Activated naive CD8-positive, alpha-beta T cell treated with anti-CD3 and anti-CD28 coated beads, Interleukin-2, amount 50 U/mL, for 24 hours (primary cell): ENCODE measurements around the gene MYADML2.

ENCODE experiments used
- ATAC-seq: fragments of 150-1000 bp; cut with Tn5 transposase; one replicate; pipeline ENCODE4 v1.10.0; 2021
- DNase-seq: peaks from one replicate; pipeline ENCODE4 v3.0.0; 2021
- H3K27ac Mint-ChIP-seq: one replicate; pipeline ENCODE4 v1.8.0; 2021; ENCODE audit warnings: mild to moderate bottlenecking, mixed read lengths
- H3K27me3 Mint-ChIP-seq: one replicate; pipeline ENCODE4 v1.8.0; 2021; ENCODE audit warnings: mixed read lengths
- H3K36me3 Mint-ChIP-seq: one replicate; pipeline ENCODE4 v1.8.0; 2021; ENCODE audit warnings: low read depth, mixed read lengths
- H3K4me1 Mint-ChIP-seq: one replicate; pipeline ENCODE4 v1.8.0; 2021; ENCODE audit warnings: mixed read lengths
- H3K4me3 Mint-ChIP-seq: one replicate; pipeline ENCODE4 v1.8.0; 2021; ENCODE audit warnings: mild to moderate bottlenecking, moderate library complexity, mixed read lengths
- H3K9me3 Mint-ChIP-seq: one replicate; pipeline ENCODE4 v1.8.0; 2021; ENCODE audit warnings: mixed read lengths

The MYADML2 gene

DNA sequence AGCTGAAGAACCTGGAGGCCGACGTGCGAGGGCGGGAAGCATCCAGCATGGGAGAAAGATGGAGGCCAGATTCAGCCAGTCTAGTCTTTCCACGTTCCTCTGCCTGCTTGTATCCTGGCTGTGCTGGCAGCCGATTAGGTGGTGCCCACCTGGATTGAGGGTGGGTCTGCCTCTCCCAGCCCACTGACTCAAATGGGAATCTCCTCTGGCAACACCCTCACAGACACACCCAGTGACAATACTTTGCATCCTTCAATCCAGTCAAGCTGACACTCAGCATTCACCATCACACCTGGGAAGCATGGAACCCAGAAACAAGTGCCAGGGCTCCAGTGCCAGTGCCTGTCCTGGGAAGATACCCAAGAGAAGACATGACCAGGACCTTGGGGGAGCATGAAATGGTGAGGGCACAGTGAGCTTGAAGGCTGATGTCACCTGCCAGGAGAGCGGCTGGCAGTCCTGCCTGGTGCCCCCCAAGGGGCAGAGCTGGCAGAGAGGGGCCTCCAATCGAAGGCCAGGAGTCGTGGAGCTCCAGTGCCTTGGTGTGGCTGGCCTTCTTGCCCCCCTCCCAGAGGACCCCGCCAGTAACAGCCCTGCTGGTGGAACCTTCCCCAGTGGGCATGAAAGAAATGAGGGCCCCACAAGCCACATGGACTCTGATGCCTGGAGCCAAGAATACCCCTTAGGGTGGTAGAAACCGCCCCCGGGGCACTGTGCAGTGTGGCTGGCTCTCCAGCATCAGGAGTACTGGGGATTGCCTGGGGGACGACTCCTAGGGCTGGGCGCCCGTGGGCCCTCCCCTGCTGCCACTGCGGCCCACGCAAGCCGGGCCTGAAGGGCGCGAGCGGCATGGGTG is 45.6 kb downstream of the MYADML2 start:
- ATAC-seq, result peak; percentile 21
- H3K27ac Mint-ChIP-seq, result no peak overlapping the region

DNA sequence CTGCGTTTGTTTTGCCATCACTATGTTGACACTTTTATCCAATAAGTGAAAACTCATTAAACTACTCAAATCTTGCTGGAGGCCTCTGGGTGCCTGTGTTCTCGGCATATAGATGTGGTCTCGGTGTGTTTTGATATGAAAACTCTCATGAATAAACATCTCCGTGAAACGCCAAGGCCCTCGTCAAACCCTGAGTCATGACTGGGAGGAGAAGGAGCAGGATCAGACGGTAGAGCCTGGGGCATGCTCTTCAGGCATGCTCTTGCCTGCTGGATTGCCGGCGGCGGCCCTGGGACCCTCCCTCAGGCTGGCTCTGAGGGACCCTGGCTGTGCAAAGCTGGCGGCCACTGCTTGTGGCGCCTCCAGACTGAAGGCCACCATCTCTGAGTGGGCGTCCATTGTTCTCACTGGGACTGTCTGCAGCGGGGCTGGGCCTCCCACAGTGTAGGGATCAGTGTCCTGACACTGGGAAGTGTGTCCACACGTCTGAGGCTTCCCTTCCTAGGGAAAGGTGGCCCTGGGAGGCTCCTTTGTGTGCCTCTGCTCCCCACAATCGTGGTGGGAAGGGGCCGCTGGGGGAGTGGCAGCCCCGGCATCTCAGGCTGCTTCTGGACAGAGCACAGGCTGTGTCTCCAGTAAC is 46.7 kb downstream of the MYADML2 start:
- Mint-ChIP-seq H3K36me3 (peaks cover 14% of the 10 kb centered on the region), H3K27ac (no peak overlapping the region), H3K4me1 (peaks cover 6% of the 10 kb centered on the region), H3K9me3 (no peaks in the 10 kb centered on the region), H3K4me3 (no peak overlapping the region), H3K27me3 (peaks cover 7% of the 10 kb centered on the region)
- DNase-seq (no peak), ATAC-seq (no peak)

More for the DNA sequence above, 45.6 kb downstream of the MYADML2 start:
- H3K4me1 Mint-ChIP-seq, result peaks cover 6% of the 10 kb centered on the region
- H3K27me3 Mint-ChIP-seq, result peaks cover 7% of the 10 kb centered on the region
- no peak for DNase-seq
- no peak overlapping the region for H3K4me3 Mint-ChIP-seq
- H3K9me3 Mint-ChIP-seq, result no peaks in the 10 kb centered on the region
- peaks cover 12% of the 10 kb centered on the region for H3K36me3 Mint-ChIP-seq

DNA sequence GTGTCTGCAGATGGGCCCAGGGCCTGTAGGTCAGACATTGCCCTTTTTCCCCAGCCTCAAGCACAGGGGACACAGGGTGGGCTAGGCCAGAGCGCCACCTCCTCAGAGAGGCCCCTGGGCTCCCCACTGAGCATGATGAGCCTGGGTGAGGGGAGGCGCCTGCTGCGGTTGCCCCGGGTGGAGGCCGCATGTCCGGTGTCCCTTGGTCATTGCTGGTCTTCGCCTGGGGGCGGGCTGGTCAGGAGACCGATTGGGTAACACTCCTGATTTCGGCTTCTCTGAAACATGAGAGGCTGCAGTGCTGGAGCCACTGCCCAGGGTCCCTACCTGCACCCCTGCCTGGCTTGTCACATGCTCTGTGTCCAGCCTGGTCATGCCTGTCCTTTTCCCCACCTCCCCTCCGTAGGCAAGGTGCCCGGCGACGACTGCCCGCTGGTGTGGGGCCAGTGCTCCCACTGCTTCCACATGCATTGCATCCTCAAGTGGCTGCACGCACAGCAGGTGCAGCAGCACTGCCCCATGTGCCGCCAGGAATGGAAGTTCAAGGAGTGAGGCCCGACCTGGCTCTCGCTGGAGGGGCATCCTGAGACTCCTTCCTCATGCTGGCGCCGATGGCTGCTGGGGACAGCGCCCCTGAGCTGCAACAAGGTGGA is 47.4 kb downstream of the MYADML2 start:
- ATAC-seq, result no peak
- Mint-ChIP-seq H3K27ac (no peak overlapping the region), H3K4me1 (peaks cover 6% of the 10 kb centered on the region), H3K27me3 (peaks cover 7% of the 10 kb centered on the region), H3K9me3 (no peaks in the 10 kb centered on the region), H3K36me3 (peaks cover 16% of the 10 kb centered on the region), H3K4me3 (no peak overlapping the region)
- DNase-seq, result no peak

DNA sequence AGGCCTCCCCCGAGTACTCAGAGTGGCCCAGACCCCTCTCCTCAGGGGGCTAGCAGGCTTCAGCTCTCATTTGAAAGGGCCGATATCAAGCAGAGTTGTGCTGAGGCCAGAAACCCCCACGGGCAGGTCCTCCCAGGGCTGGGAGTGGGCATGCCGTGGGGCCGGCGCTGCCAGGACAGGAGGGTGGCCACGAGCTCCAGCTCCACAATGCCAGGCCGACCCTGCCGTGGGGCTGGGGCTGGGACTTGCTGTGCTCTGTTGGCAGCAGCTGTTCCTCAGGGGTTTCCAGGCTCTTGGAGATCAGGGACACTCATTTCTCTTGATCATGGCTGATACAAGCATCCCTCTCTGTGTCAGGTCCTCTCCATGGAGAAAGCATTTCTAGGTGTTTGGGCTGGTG is 48.1 kb downstream of the MYADML2 start:
- no peak for DNase-seq
- peaks cover 16% of the 10 kb centered on the region for H3K36me3 Mint-ChIP-seq
- no peak overlapping the region for H3K27ac Mint-ChIP-seq
- peaks cover 6% of the 10 kb centered on the region for H3K4me1 Mint-ChIP-seq
- H3K4me3 Mint-ChIP-seq, result no peak overlapping the region
- peaks cover 7% of the 10 kb centered on the region for H3K27me3 Mint-ChIP-seq
- no peak for ATAC-seq
- no peaks in the 10 kb centered on the region for H3K9me3 Mint-ChIP-seq

DNA sequence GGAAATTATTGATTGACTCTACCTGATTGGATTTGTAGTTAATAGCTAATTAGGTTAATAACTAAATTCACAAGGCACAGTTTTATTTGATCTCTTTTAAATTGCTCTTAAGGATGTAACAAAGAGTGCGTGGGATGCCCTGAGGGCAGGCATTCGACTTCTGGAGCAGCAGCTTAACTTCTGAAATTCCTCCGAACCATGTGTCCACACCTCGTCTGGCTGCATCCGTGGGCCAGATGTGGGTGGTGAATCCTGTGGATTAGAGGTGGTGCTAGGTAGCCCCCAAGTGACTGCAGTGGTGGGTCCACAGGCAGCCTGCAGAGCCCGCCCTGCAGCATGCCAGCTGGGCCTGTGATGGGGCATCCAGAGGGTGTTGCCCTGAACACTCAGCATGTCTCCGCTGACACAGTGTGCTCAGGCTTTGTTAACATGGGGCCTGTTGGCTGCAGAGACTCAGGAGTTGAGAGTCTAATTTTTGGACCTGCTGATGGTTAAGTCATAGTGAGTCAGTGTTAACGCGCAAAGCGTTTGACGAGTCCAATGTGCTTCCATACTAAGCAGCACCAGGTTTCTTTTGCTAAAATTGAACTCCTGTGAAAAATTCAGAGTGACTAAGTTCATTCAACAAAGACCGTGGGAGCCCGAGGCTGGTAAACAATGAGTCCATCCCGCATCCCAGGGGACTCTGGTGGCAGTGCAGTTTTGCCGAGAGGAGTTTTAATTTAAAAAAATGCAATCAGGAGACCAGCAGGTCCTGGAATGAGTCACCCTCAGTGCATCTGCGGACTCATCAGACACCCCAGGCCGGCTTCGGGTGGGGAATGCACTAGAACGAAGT is 48.8 kb downstream of the MYADML2 start:
- Mint-ChIP-seq H3K4me1 (peaks cover 8% of the 10 kb centered on the region), H3K36me3 (peaks cover 16% of the 10 kb centered on the region), H3K4me3 (no peak overlapping the region), H3K27ac (no peak overlapping the region), H3K9me3 (no peaks in the 10 kb centered on the region), H3K27me3 (peaks cover 7% of the 10 kb centered on the region)
- no peak for DNase-seq
- ATAC-seq, result no peak

DNA sequence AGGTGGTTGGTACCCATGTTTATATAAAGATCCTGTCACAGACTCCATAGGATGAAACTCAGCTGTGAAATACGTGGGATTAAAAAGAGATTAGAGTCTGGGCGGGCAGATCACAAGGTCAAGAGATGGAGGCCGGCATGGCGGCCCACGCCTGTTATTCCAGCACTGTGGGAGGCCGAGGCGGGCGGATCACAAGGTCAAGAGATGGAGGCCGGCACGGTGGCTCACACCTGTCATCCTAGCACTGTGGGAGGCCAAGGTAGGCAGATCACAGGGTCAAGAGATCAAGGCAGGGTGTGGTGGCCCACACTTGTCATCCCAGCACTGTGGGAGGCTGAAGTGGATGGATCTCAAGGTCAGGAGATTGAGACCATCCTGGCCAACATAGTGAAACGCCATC is 51.6 kb downstream of the MYADML2 start:
- Mint-ChIP-seq H3K4me3 (no peak overlapping the region), H3K4me1 (peaks cover 8% of the 10 kb centered on the region), H3K9me3 (no peaks in the 10 kb centered on the region), H3K27me3 (no peaks in the 10 kb centered on the region), H3K36me3 (peaks cover 16% of the 10 kb centered on the region), H3K27ac (no peak overlapping the region)
- no peak for DNase-seq
- ATAC-seq, result no peak

DNA sequence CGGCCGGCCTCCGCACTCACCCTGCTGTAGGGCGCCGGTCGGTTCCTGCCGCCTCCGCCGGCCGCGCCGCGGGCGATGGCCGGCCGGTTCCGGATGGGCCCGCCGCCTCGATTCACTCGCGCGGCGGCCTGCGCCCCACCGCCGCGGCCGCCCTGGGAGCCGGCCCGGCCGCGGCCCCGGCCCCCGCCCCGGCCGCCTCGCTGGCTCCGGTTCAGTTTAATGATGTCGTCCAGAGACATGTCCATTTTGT is 55.8 kb downstream of the MYADML2 start:
- peak; percentile 2 for ATAC-seq
- peaks cover 48% of the 10 kb centered on the region for H3K36me3 Mint-ChIP-seq
- no peak for DNase-seq
- H3K27ac Mint-ChIP-seq, result peak overlapping the region; percentile 98
- no peaks in the 10 kb centered on the region for H3K27me3 Mint-ChIP-seq
- peaks cover 25% of the 10 kb centered on the region for H3K4me1 Mint-ChIP-seq
- no peaks in the 10 kb centered on the region for H3K9me3 Mint-ChIP-seq
- peak overlapping the region; percentile 90 for H3K4me3 Mint-ChIP-seq

DNA sequence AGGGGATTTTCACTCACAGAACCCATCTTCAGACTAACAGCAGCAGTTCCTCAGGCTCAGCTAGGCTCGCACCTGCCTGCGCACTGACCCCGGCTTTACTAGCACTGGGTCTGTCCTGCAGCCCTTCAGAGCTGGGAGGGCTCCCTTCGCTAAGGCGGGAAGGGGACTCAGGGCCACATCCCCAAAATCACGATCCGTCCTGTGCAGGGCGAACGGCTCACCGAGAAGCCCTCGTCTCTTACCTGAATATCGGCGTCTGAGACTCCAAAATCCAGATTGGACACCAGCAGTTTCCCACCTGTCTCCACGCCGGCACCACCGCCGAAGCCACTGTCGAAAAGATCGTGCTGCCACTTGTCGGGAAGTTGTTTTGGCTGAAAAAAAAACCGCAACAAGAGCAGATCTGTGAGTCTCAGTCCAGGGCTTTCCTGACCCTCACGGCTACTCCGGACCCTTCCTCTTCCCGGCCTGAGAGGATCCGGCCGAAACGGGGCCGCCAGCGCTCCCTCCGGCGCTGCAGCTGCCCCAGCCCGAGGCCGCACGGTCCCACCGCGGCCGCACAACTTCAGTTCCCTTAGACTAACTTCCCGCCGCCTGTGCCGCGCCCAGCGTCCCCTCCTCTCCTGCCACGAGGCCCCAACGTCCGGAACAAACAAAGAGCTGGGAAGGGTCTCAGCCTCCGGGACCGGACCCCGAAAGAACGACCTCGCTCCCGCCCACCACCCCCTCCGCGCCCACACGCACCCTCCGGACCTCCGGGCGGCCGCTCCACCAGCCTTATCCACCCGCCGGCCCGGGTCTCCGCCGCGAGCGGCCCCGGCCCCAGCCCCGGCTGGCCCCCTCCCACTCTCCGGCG is 56.4 kb downstream of the MYADML2 start:
- H3K27ac Mint-ChIP-seq, result peak overlapping the region; percentile 86
- no peaks in the 10 kb centered on the region for H3K9me3 Mint-ChIP-seq
- H3K36me3 Mint-ChIP-seq, result peaks cover 53% of the 10 kb centered on the region
- no peaks in the 10 kb centered on the region for H3K27me3 Mint-ChIP-seq
- peak overlapping the region; percentile 86 for H3K4me3 Mint-ChIP-seq
- ATAC-seq (no peak), DNase-seq (no peak)
- peaks cover 25% of the 10 kb centered on the region for H3K4me1 Mint-ChIP-seq
